SK-N-SH treated with all-trans-retinoic acid at 6 μM for 48 hours (cell line): Measurements from ENCODE around the gene LUC7L3.

ENCODE experiments used
- ARNTL ChIP-seq: fragments of 450-650 bp; formaldehyde crosslinking; IDR thresholded peaks from 2 replicates; pipeline ENCODE4 v1.5.0; 2020; ENCODE audit warnings: low read depth, mild to moderate bottlenecking, moderate library complexity, borderline replicate concordance
- CSRNP3 ChIP-seq: fragments of 250-450 bp; sonication (Bioruptor Pico); IDR thresholded peaks from 2 replicates; pipeline ENCODE4 v1.5.1; 2021; ENCODE audit warnings: mild to moderate bottlenecking, moderate library complexity
- GLIS3 ChIP-seq: fragments of 250-450 bp; sonication (Bioruptor Pico); IDR thresholded peaks from 2 replicates; pipeline ENCODE4 v1.5.0; 2020; ENCODE audit warnings: mild to moderate bottlenecking, moderate library complexity
- PATZ1 ChIP-seq: fragments of 250-450 bp; sonication (Bioruptor Pico); IDR thresholded peaks from 2 replicates; pipeline ENCODE4 v1.8.0; 2020; ENCODE audit warnings: mild to moderate bottlenecking, moderate library complexity, borderline replicate concordance
- PPARA ChIP-seq: fragments of 250-450 bp; sonication (Bioruptor Pico); IDR thresholded peaks from 2 replicates; pipeline ENCODE4 v1.5.0; 2020; ENCODE audit warnings: mild to moderate bottlenecking, borderline replicate concordance
- RARB ChIP-seq: fragments of 250-450 bp; sonication (Bioruptor Pico); IDR thresholded peaks from 2 replicates; pipeline ENCODE4 v1.8.0; 2021; ENCODE audit warnings: mild to moderate bottlenecking, moderate library complexity
- TOX ChIP-seq: fragments of 250-450 bp; sonication (Bioruptor Pico); IDR thresholded peaks from 2 replicates; pipeline ENCODE4 v1.8.0; 2021; ENCODE audit warnings: mild to moderate bottlenecking, moderate library complexity, borderline replicate concordance
- ZC3H10 ChIP-seq: fragments of 250-450 bp; sonication (Bioruptor Pico); IDR thresholded peaks from 2 replicates; pipeline ENCODE4 v1.5.1; 2021; ENCODE audit warnings: mild to moderate bottlenecking, moderate library complexity
- ZFP30 ChIP-seq: fragments of 450-650 bp; formaldehyde crosslinking; IDR thresholded peaks from 2 replicates; pipeline ENCODE4 v1.5.0; 2022; ENCODE audit warnings: mild to moderate bottlenecking, moderate library complexity
- ZNF565 ChIP-seq: fragments of 450-650 bp; formaldehyde crosslinking; conservative IDR thresholded peaks from 2 replicates; pipeline ENCODE4 v1.5.0; 2020; ENCODE audit warnings: low read depth, mild to moderate bottlenecking, moderate library complexity
- ZNF8 ChIP-seq: fragments of 450-650 bp; formaldehyde crosslinking; IDR thresholded peaks from 2 replicates; pipeline ENCODE4 v1.5.0; 2020; ENCODE audit warnings: mild to moderate bottlenecking, moderate library complexity

- TF ChIP-seq GLIS3 (CRISPR knock-in tag) (no peak), PATZ1 (no peak; the same call in 1 of the 2 replicates), ZNF565 (no peak), ARNTL (CRISPR knock-in tag) (no peak), ZC3H10 (CRISPR knock-in tag) (no peak), CSRNP3 (CRISPR knock-in tag) (no peak), ZFP30 (CRISPR knock-in tag) (no peak), RARB (CRISPR knock-in tag) (no peak), PPARA (CRISPR knock-in tag) (no peak), ZNF8 (CRISPR knock-in tag) (no peak), TOX (no peak)
These were observed 11.1 kb upstream of the LUC7L3 start for GRCh38 chr17:50708050-50709000.
